HepG2 (cell line): ENCODE data around the gene ZFAND6.

Source experiments
- NCOA1 ChIP-seq: sonication (generic); formaldehyde crosslinking; IDR thresholded peaks from 2 replicates; pipeline ENCODE4 v1.9.0; 2021; ENCODE audit warnings: missing genetic modification reagents
- ZNF652 ChIP-seq: IDR thresholded peaks from 2 replicates; pipeline ENCODE4 v1.6.1; 2016; ENCODE audit warnings: low read depth, borderline replicate concordance

DNA sequence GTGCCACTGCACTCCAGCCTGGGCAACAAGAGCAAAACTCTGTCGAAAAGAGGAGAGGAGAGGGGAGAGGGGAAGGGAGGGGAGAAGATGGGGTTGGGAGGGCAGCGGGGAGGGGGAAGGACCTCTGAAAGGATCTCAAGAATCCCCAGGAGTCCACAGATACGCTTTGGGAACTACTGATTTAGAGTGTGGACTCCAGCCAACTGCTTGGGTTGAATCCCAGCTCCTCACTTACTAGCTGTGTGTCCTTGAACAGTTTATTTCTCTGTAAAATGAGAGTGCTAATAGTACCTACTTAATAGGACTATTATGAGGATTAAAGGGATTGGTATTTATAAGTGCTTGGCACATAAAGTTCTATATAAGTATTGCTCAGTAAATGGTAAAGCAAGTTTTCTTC, 48.3 kb downstream of the ZFAND6 start:
- TF ChIP-seq ZNF652 (CRISPR knock-in tag): no peak
- TF ChIP-seq NCOA1 (CRISPR knock-in tag): no peak
